ENCODE data around the gene CCDC57.

Gene CCDC57

GRCh38 chr17:82092995-82093751, 119.5 kb downstream of the CCDC57 start:
- peaks cover 6% of the 10 kb centered on the region for H3K36me3 Mint-ChIP-seq (ENCODE audit: low read depth)
- H3K27me3 Mint-ChIP-seq (ENCODE audit: low read depth) = no peaks in the 10 kb centered on the region
- no peak for TF ChIP-seq CTCF (IDR thresholded peaks at IDR 0.05; ENCODE audit: unreplicated experiment in 3 of 3)
- H3K9me3 Mint-ChIP-seq = no peaks in the 10 kb centered on the region
- peak overlapping the region in 1 of 3 experiments; percentile 45 for H3K4me3 Mint-ChIP-seq
- H3K27ac Mint-ChIP-seq = no peak overlapping the region
- no peaks in the 10 kb centered on the region for H3K4me1 Mint-ChIP-seq

GRCh38 chr17:82092628-82092994, 120.0 kb downstream of the CCDC57 start:
- Mint-ChIP-seq H3K27me3 (ENCODE audit: low read depth) (no peaks in the 10 kb centered on the region), H3K4me3 (no peak overlapping the region), H3K4me1 (no peaks in the 10 kb centered on the region), H3K9me3 (no peaks in the 10 kb centered on the region), H3K27ac (no peak overlapping the region), H3K36me3 (ENCODE audit: low read depth) (peaks cover 8% of the 10 kb centered on the region)
- no peak for TF ChIP-seq CTCF (IDR thresholded peaks at IDR 0.05; ENCODE audit: unreplicated experiment in 3 of 3)

- TF ChIP-seq CTCF (IDR thresholded peaks at IDR 0.05; ENCODE audit: unreplicated experiment in 3 of 3) = no peak
- H3K27me3 Mint-ChIP-seq (ENCODE audit: low read depth) = no peaks in the 10 kb centered on the region
- H3K4me1 Mint-ChIP-seq = no peaks in the 10 kb centered on the region
- H3K27ac Mint-ChIP-seq = no peak overlapping the region
- H3K36me3 Mint-ChIP-seq (ENCODE audit: low read depth) = peaks cover 8% of the 10 kb centered on the region
- no peak overlapping the region for H3K4me3 Mint-ChIP-seq
- no peaks in the 10 kb centered on the region for H3K9me3 Mint-ChIP-seq
These were observed 120.5 kb downstream of the CCDC57 start for GRCh38 chr17:82092094-82092586.

- Mint-ChIP-seq H3K9me3 (no peaks in the 10 kb centered on the region), H3K36me3 (ENCODE audit: low read depth) (peaks cover 8% of the 10 kb centered on the region), H3K4me3 (no peak overlapping the region), H3K4me1 (no peaks in the 10 kb centered on the region), H3K27ac (no peak overlapping the region), H3K27me3 (ENCODE audit: low read depth) (no peaks in the 10 kb centered on the region)
- no peak for TF ChIP-seq CTCF (IDR thresholded peaks at IDR 0.05; ENCODE audit: unreplicated experiment in 3 of 3)
These were observed 121.2 kb downstream of the CCDC57 start for GRCh38 chr17:82091264-82092066.

GRCh38 chr17:82090549-82091263, 121.9 kb downstream of the CCDC57 start:
- Mint-ChIP-seq H3K9me3 (no peaks in the 10 kb centered on the region), H3K4me3 (no peak overlapping the region), H3K27ac (no peak overlapping the region), H3K27me3 (ENCODE audit: low read depth) (no peaks in the 10 kb centered on the region), H3K4me1 (no peaks in the 10 kb centered on the region), H3K36me3 (ENCODE audit: low read depth) (peaks cover 8% of the 10 kb centered on the region)
- no peak for TF ChIP-seq CTCF (IDR thresholded peaks at IDR 0.05; ENCODE audit: unreplicated experiment in 3 of 3)

All from nephron (organoid).